Stimulated activated CD4-positive, alpha-beta T cell treated with anti-CD3 and anti-CD28 coated beads, TNF-alpha, amount 100 ng/mL, for 4 hours (primary cell): ENCODE measurements around the gene ABI2.

Experiments used
- DNase-seq, 3 experiments: peaks; one replicate each; pipeline ENCODE4 v3.0.0-alpha.2; 2020; ENCODE audit warnings: low read depth in 3 of 3

Gene ABI2

DNA sequence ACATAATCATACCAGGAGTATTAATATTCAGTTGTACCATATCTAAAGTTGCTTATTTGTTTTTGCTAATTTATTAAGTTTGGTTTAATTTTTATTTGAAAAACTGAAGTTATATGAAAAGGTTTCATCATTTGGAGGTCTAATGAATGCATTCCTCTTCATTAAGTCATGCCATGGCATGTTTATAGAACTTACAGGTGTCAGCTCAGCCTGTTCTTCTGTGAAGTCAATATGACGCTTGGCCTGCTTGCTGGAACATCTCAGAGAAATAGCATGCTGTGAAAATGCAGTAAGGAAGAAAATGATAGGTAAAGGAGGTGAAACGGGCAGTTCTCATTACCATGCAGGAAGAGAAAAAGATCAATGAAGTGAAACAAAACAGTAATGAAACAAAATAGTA lies 148.7 kb downstream of the ABI2 start:
- no peak for DNase-seq

GRCh38 chr2:203480623-203481022 lies 152.4 kb downstream of the ABI2 start:
- no peak for DNase-seq

GRCh38 chr2:203484266-203485112 lies 156.3 kb downstream of the ABI2 start:
- DNase-seq: peak in 2 of 3 experiments; percentile 15 to 18

GRCh38 chr2:203489531-203489930 lies 161.3 kb downstream of the ABI2 start:
- no peak for DNase-seq

- DNase-seq: no peak
Measured at GRCh38 chr2:203490391-203490790, 162.2 kb downstream of the ABI2 start.

DNA sequence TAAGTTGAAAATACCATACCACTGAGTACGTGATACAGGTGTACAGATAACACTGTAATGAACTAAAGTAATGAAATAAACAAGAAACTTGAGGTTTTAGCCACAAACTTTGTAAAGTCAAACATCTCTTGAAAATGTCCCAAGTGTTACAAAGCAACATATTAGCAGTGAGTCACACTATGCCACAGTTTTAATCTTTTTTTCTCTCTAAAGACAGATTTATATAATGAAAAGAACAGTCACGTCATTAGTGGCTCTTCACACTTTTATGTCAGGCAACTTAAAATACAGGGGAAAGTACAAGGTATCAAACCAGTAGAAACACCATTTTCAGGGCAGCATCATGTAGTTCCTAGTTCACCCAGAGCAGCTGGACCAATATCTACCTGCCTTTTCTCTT lies 164.8 kb downstream of the ABI2 start:
- DNase-seq: no peak
